Hepatocyte (in vitro differentiated cells): ENCODE results near the gene TUBD1.

Source experiments
- CTCF ChIP-seq: fragments of 200-600 bp; sonication (generic); IDR thresholded peaks from 2 replicates; pipeline ENCODE4 v1.5.1; 2016; ENCODE audit warnings: antibody characterized with exemption, mild to moderate bottlenecking; ENCODE audit not compliant: poor library complexity
- EZH2 ChIP-seq: fragments of 200-600 bp; sonication (generic); IDR thresholded peaks from 2 replicates; pipeline ENCODE4 v1.6.1; 2016; ENCODE audit warnings: antibody characterized with exemption, mild to moderate bottlenecking, borderline replicate concordance
- EZH2phosphoT487 ChIP-seq: fragments of 200-600 bp; sonication (generic); IDR thresholded peaks from one replicate; pipeline ENCODE4 v1.6.1; 2018; ENCODE audit warnings: antibody characterized with exemption, mild to moderate bottlenecking, low read depth, moderate library complexity; ENCODE audit not compliant: unreplicated experiment, severe bottlenecking

- TF ChIP-seq CTCF (no peak), EZH2 (no peak), EZH2phosphoT487 (no peak)
These were observed 7.9 kb downstream of the TUBD1 start for GRCh38 chr17:59884861-59885260.
